A549 treated with DMSO at 1 μM for 4 hours (cell line): Measurements from ENCODE around the gene ZNF697. TPM values are rescaled to one million over a fixed set of nuclear protein-coding genes. Genes with fewer than 3 reads are reported as not detected.

Experiments used
- total RNA-seq: library from RNA; stranded (reverse); fragments of 200-300 nt; extraction: Qiagen RNA extraction; gene quantifications from 5 replicates; pipeline ENCODE4 v1.2.3, GENCODE V29; 2022; ENCODE audit warnings: low read depth

ZNF697 gene
- total RNA-seq: 1.8 to 2.2 TPM (median 1.9 TPM) in 5 replicates

DNA sequence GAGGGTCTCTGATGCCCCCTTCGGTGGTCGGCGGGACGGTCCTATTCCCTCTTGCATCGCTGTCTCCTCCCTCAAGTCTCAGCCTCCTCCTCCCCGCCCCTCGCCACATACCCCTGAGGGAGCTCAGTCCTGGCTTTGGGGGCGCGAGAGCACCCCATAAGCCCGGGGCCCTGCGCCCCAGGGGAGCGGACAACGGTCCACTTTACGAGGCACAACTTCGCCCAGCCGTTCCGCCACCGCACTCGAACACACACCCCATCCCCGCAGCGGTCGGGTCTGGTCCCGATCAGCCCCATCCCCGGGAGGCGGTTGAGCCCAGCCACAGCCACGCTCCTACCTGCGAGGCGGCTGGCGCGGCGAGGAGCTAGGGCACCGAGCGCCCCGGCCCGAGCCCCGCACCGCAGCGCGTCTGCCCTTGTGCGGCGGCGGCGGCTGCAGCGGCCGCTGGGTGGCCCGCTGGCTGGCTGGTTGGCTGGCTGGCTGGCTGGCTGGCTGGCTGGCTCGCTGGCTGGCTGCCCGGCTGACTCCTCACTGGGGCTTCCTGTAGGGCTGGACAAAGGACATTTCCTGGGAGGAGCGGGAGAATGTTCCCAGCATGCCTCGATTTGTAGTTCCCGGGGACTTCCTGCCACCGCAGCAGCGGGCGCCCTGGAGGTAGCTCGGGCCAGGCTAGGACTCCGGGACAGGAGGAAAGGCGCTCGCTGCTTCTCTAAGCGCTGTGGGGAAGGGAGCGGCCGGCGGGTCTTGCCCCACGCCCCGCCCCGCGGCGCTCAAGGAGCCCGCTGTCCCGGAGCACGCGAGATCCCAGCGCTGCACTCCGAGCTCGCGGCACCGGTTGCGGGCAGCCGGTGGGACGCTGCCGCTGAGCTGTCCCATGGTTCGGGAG, at the start of gene ZNF697:
Gene ZNF697, minus strand, starts transcription at position 533 of the 886 bp plus-strand sequence. CDS start 22,166 bp downstream, outside the sequence.

Other genes with a start within 250 kb of the ZNF697 start
- gene HSD3B2, start 233.1 kb downstream of the ZNF697 start, total RNA-seq: not detected in 5 replicates
- gene HSD3B1, start 141.1 kb downstream of the ZNF697 start, total RNA-seq: not detected in 5 replicates
- 75.1 to 101 TPM (median 85.8 TPM) in 5 replicates for gene PHGDH, start 63.7 kb upstream of the ZNF697 start, total RNA-seq
- not detected in 5 replicates for gene HMGCS2, start 120.6 kb upstream of the ZNF697 start, total RNA-seq
- not detected in 5 replicates for gene REG4, start 163.2 kb upstream of the ZNF697 start, total RNA-seq
- gene ADAM30, start 248.2 kb upstream of the ZNF697 start, total RNA-seq: not detected in 5 replicates